Measurements from ENCODE around the gene SLC25A48.
A peak's percentile ranks its signal among the peaks of the same experiment; 100 is the strongest.
"Not testable (repeated sequence)": the region's sequence is repeated elsewhere in the genome, so short reads cannot be mapped to it uniquely, and the experiment has no call there.

SLC25A48 gene

GRCh38 chr5:135830384-135830700 is 4.1 kb upstream of the SLC25A48 start:
- H3K36me3 ChIP-seq (ENCODE audit: control insufficient read depth in 2 of 2, insufficient read depth in 2 of 2, low read length in 2 of 2), result no peaks in the 10 kb centered on the region
- H3K4me3 ChIP-seq (ENCODE audit: low read length in 2 of 2), result no peak overlapping the region
- H3K4me1 ChIP-seq (ENCODE audit: control insufficient read depth, insufficient read depth, low read length), result peaks cover 9% of the 10 kb centered on the region
- H3K27ac ChIP-seq (ENCODE audit: low read length), result no peak overlapping the region
- no peaks in the 10 kb centered on the region for H3K9me3 ChIP-seq (ENCODE audit: control insufficient read depth in 2 of 2, low read length in 2 of 2)
- H3K27me3 ChIP-seq (ENCODE audit: control insufficient read depth in 1 of 2, insufficient read depth in 2 of 2, low read length in 2 of 2), result peaks cover 22 to 31% of the 10 kb centered on the region in 2 donors
- no peak overlapping the region for H3K9ac ChIP-seq (ENCODE audit: low read length in 2 of 2)

GRCh38 chr5:135830876-135831275 is 3.6 kb upstream of the SLC25A48 start:
- Histone ChIP-seq H3K9me3 (ENCODE audit: control insufficient read depth in 2 of 2, low read length in 2 of 2) (no peaks in the 10 kb centered on the region), H3K27me3 (ENCODE audit: control insufficient read depth in 1 of 2, insufficient read depth in 2 of 2, low read length in 2 of 2) (peaks cover 25 to 35% of the 10 kb centered on the region in 2 donors)

GRCh38 chr5:135831439-135831838 is 3.0 kb upstream of the SLC25A48 start:
- H3K4me1 ChIP-seq (ENCODE audit: control insufficient read depth, insufficient read depth, low read length), result peaks cover 9% of the 10 kb centered on the region
- H3K27ac ChIP-seq (ENCODE audit: low read length), result no peak overlapping the region
- H3K9me3 ChIP-seq (ENCODE audit: control insufficient read depth in 2 of 2, low read length in 2 of 2), result no peaks in the 10 kb centered on the region
- H3K36me3 ChIP-seq (ENCODE audit: control insufficient read depth in 2 of 2, insufficient read depth in 2 of 2, low read length in 2 of 2), result no peaks in the 10 kb centered on the region
- peaks cover 27 to 37% of the 10 kb centered on the region in 2 donors for H3K27me3 ChIP-seq (ENCODE audit: control insufficient read depth in 1 of 2, insufficient read depth in 2 of 2, low read length in 2 of 2)
- no peak overlapping the region for H3K4me3 ChIP-seq (ENCODE audit: low read length in 2 of 2)
- H3K9ac ChIP-seq (ENCODE audit: low read length in 2 of 2), result no peak overlapping the region

More at GRCh38 chr5:135830876-135831275, 3.6 kb upstream of the SLC25A48 start:
- H3K4me1 ChIP-seq (ENCODE audit: control insufficient read depth, insufficient read depth, low read length), result peaks cover 9% of the 10 kb centered on the region
- no peak overlapping the region for H3K27ac ChIP-seq (ENCODE audit: low read length)
- no peaks in the 10 kb centered on the region for H3K36me3 ChIP-seq (ENCODE audit: control insufficient read depth in 2 of 2, insufficient read depth in 2 of 2, low read length in 2 of 2)
- no peak overlapping the region for H3K9ac ChIP-seq (ENCODE audit: low read length in 2 of 2)
- H3K4me3 ChIP-seq (ENCODE audit: low read length in 2 of 2), result no peak overlapping the region

- peaks cover 27 to 38% of the 10 kb centered on the region in 2 donors for H3K27me3 ChIP-seq (ENCODE audit: control insufficient read depth in 1 of 2, insufficient read depth in 2 of 2, low read length in 2 of 2)
- H3K4me3 ChIP-seq (ENCODE audit: low read length in 2 of 2), result no peak overlapping the region
- no peak overlapping the region for H3K9ac ChIP-seq (ENCODE audit: low read length in 2 of 2)
- no peaks in the 10 kb centered on the region for H3K36me3 ChIP-seq (ENCODE audit: control insufficient read depth in 2 of 2, insufficient read depth in 2 of 2, low read length in 2 of 2)
- H3K27ac ChIP-seq (ENCODE audit: low read length), result no peak overlapping the region
- H3K9me3 ChIP-seq (ENCODE audit: control insufficient read depth in 2 of 2, low read length in 2 of 2), result no peaks in the 10 kb centered on the region
- H3K4me1 ChIP-seq (ENCODE audit: control insufficient read depth, insufficient read depth, low read length), result peaks cover 9% of the 10 kb centered on the region
Observed at GRCh38 chr5:135831851-135832555, 2.5 kb upstream of the SLC25A48 start.

GRCh38 chr5:135832941-135833920 is 1.2 kb upstream of the SLC25A48 start:
- Histone ChIP-seq H3K27ac (ENCODE audit: low read length) (no peak overlapping the region), H3K9ac (ENCODE audit: low read length in 2 of 2) (no peak overlapping the region), H3K9me3 (ENCODE audit: control insufficient read depth in 2 of 2, low read length in 2 of 2) (no peaks in the 10 kb centered on the region), H3K36me3 (ENCODE audit: control insufficient read depth in 2 of 2, insufficient read depth in 2 of 2, low read length in 2 of 2) (no peaks in the 10 kb centered on the region), H3K4me1 (ENCODE audit: control insufficient read depth, insufficient read depth, low read length) (peaks cover 9% of the 10 kb centered on the region), H3K27me3 (ENCODE audit: control insufficient read depth in 1 of 2, insufficient read depth in 2 of 2, low read length in 2 of 2) (peaks cover 27 to 39% of the 10 kb centered on the region in 2 donors), H3K4me3 (ENCODE audit: low read length in 2 of 2) (no peak overlapping the region)

GRCh38 chr5:135833961-135834638 is 363 bp upstream of the SLC25A48 start:
- H3K4me3 ChIP-seq (ENCODE audit: low read length in 2 of 2), result peak overlapping the region; percentile 63 to 66
- H3K27me3 ChIP-seq (ENCODE audit: control insufficient read depth in 1 of 2, insufficient read depth in 2 of 2, low read length in 2 of 2), result peaks cover 27 to 39% of the 10 kb centered on the region in 2 donors
- peaks cover 9% of the 10 kb centered on the region for H3K4me1 ChIP-seq (ENCODE audit: control insufficient read depth, insufficient read depth, low read length)
- H3K9me3 ChIP-seq (ENCODE audit: control insufficient read depth in 2 of 2, low read length in 2 of 2), result no peaks in the 10 kb centered on the region
- H3K36me3 ChIP-seq (ENCODE audit: control insufficient read depth in 2 of 2, insufficient read depth in 2 of 2, low read length in 2 of 2), result no peaks in the 10 kb centered on the region
- no peak overlapping the region for H3K9ac ChIP-seq (ENCODE audit: low read length in 2 of 2)
- H3K27ac ChIP-seq (ENCODE audit: low read length), result no peak overlapping the region

- Histone ChIP-seq H3K4me3 (ENCODE audit: low read length in 2 of 2) (no peak overlapping the region), H3K4me1 (ENCODE audit: control insufficient read depth, insufficient read depth, low read length) (peaks cover 9% of the 10 kb centered on the region), H3K27me3 (ENCODE audit: control insufficient read depth in 1 of 2, insufficient read depth in 2 of 2, low read length in 2 of 2) (peaks cover 27 to 38% of the 10 kb centered on the region in 2 donors), H3K9ac (ENCODE audit: low read length in 2 of 2) (no peak overlapping the region), H3K27ac (ENCODE audit: low read length) (no peak overlapping the region), H3K9me3 (ENCODE audit: control insufficient read depth in 2 of 2, low read length in 2 of 2) (no peaks in the 10 kb centered on the region), H3K36me3 (ENCODE audit: control insufficient read depth in 2 of 2, insufficient read depth in 2 of 2, low read length in 2 of 2) (no peaks in the 10 kb centered on the region)
Observed at GRCh38 chr5:135835766-135836165, 1.3 kb downstream of the SLC25A48 start.

GRCh38 chr5:135838395-135838794 is 3.9 kb downstream of the SLC25A48 start:
- peaks cover 26 to 29% of the 10 kb centered on the region in 2 donors for H3K27me3 ChIP-seq (ENCODE audit: control insufficient read depth in 1 of 2, insufficient read depth in 2 of 2, low read length in 2 of 2)
- H3K36me3 ChIP-seq (ENCODE audit: control insufficient read depth in 2 of 2, insufficient read depth in 2 of 2, low read length in 2 of 2); H3K27ac ChIP-seq (ENCODE audit: low read length): not testable (repeated sequence)

GRCh38 chr5:135839566-135839965 is 5.1 kb downstream of the SLC25A48 start:
- Histone ChIP-seq H3K27ac (ENCODE audit: low read length) (no peak overlapping the region), H3K9ac (ENCODE audit: low read length in 2 of 2) (no peak overlapping the region), H3K4me1 (ENCODE audit: control insufficient read depth, insufficient read depth, low read length) (peaks cover 7% of the 10 kb centered on the region), H3K36me3 (ENCODE audit: control insufficient read depth in 2 of 2, insufficient read depth in 2 of 2, low read length in 2 of 2) (no peaks in the 10 kb centered on the region), H3K9me3 (ENCODE audit: control insufficient read depth in 2 of 2, low read length in 2 of 2) (no peaks in the 10 kb centered on the region), H3K27me3 (ENCODE audit: control insufficient read depth in 1 of 2, insufficient read depth in 2 of 2, low read length in 2 of 2) (peaks cover 17 to 24% of the 10 kb centered on the region in 2 donors), H3K4me3 (ENCODE audit: low read length in 2 of 2) (no peak overlapping the region)

More at GRCh38 chr5:135838395-135838794, 3.9 kb downstream of the SLC25A48 start:
- not testable (repeated sequence) for H3K9ac ChIP-seq (ENCODE audit: low read length in 2 of 2); H3K4me3 ChIP-seq (ENCODE audit: low read length in 2 of 2); H3K9me3 ChIP-seq (ENCODE audit: control insufficient read depth in 2 of 2, low read length in 2 of 2); H3K4me1 ChIP-seq (ENCODE audit: control insufficient read depth, insufficient read depth, low read length)

- Histone ChIP-seq H3K9me3 (ENCODE audit: control insufficient read depth in 2 of 2, low read length in 2 of 2) (no peaks in the 10 kb centered on the region), H3K4me1 (ENCODE audit: control insufficient read depth, insufficient read depth, low read length) (no peaks in the 10 kb centered on the region), H3K27me3 (ENCODE audit: control insufficient read depth in 1 of 2, insufficient read depth in 2 of 2, low read length in 2 of 2) (peaks cover 5 to 12% of the 10 kb centered on the region in 2 donors), H3K36me3 (ENCODE audit: control insufficient read depth in 2 of 2, insufficient read depth in 2 of 2, low read length in 2 of 2) (no peaks in the 10 kb centered on the region), H3K9ac (ENCODE audit: low read length in 2 of 2) (no peak overlapping the region), H3K4me3 (ENCODE audit: low read length in 2 of 2) (no peak overlapping the region), H3K27ac (ENCODE audit: low read length) (no peak overlapping the region)
Observed at GRCh38 chr5:135840959-135841358, 6.5 kb downstream of the SLC25A48 start.

Data from stomach smooth muscle (tissue), 2 donors.